GM10266 (cell line): ENCODE measurements around the gene MRGPRE.

Source experiments
- DNase-seq: peaks from one replicate; pipeline ENCODE4 v3.0.0; 2012; ENCODE audit errors: extremely low spot score
- TF ChIP-seq, protein P1 (sequence below): IDR thresholded peaks from 2 replicates; pipeline ENCODE4 v1.5.1; 2012; ENCODE audit warnings: mild to moderate bottlenecking, low read depth; ENCODE audit not compliant: control insufficient read depth, insufficient read depth; ENCODE audit errors: missing control alignments

The MRGPRE gene

DNA sequence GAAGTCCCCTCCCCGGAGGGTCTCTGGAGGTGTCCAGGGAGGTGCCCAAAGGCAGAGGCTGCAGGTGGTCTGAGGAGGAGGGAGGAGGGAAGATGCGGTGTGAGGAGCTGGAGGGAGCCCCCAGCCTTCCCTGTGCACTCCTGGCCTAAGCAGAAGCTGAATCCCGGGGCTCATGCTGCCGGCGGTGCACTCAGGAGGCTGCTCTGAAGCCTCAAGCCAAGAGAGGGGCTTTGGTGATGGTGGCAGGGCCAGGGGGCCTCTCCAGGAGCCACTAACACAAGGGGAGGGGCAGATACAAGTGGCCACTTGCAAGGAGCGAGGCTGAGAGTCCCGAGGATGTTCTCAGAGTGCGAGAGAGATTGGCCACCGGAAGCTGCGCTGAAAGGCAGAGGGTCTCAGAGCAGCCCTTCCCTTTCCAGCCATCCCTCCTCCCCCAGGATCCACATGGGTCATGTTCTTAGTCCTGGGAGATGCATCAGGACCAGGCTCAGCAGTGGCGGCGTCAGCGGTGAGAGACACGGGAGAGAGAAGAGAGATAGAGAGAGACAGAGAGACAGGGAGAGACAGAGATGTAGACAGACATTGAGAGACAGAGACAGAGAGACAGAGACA lies 12.8 kb downstream of the MRGPRE start:
- no peak for DNase-seq
- TF ChIP-seq, protein P1, sequence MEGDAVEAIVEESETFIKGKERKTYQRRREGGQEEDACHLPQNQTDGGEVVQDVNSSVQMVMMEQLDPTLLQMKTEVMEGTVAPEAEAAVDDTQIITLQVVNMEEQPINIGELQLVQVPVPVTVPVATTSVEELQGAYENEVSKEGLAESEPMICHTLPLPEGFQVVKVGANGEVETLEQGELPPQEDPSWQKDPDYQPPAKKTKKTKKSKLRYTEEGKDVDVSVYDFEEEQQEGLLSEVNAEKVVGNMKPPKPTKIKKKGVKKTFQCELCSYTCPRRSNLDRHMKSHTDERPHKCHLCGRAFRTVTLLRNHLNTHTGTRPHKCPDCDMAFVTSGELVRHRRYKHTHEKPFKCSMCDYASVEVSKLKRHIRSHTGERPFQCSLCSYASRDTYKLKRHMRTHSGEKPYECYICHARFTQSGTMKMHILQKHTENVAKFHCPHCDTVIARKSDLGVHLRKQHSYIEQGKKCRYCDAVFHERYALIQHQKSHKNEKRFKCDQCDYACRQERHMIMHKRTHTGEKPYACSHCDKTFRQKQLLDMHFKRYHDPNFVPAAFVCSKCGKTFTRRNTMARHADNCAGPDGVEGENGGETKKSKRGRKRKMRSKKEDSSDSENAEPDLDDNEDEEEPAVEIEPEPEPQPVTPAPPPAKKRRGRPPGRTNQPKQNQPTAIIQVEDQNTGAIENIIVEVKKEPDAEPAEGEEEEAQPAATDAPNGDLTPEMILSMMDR, result no peak

DNA sequence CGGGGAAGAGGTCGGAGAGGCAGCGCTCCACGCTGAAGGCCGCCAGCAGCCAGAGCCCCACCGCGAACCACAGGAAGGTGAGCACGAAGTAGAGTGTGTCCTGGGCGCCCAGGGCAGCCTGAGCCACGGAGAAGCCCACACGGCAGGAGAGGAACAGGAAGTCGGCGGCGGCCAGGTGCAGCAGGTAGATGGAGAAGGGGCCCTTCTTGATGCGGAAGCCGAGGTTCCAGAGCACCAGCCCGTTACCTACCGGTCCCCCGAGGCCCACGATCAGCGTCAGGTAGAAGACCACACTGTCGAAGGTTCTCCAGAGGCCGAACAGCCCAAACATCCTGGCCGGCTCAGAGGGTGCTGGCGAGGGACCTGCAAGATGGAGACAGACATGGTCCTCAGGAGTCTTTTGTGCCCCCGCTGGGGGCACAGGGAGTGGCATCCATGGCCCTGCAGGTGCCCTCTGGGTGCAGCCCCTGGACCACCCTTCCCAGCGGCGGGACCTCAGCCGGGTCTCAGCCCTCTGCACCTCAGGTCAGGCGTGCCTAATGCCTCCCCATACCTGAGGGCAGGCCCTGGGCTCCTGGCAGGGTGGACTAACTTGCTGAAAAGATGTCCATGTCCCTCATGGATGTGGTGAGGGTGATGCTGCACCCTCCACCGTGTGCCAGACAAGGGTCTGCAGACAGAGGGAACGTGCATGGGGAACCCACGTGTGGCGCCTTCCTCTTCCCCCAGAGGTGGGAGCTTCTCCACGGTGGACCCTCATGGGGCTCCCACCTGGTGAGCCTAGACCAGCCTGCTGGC lies 13.5 kb downstream of the MRGPRE start, which contains the start of gene MRGPRG:
Gene MRGPRG, minus strand, starts transcription at position 331 of the 798 bp plus-strand sequence. Its CDS starts 0 bp downstream, at position 331.
- TF ChIP-seq, protein P1, result no peak
- no peak for DNase-seq

DNA sequence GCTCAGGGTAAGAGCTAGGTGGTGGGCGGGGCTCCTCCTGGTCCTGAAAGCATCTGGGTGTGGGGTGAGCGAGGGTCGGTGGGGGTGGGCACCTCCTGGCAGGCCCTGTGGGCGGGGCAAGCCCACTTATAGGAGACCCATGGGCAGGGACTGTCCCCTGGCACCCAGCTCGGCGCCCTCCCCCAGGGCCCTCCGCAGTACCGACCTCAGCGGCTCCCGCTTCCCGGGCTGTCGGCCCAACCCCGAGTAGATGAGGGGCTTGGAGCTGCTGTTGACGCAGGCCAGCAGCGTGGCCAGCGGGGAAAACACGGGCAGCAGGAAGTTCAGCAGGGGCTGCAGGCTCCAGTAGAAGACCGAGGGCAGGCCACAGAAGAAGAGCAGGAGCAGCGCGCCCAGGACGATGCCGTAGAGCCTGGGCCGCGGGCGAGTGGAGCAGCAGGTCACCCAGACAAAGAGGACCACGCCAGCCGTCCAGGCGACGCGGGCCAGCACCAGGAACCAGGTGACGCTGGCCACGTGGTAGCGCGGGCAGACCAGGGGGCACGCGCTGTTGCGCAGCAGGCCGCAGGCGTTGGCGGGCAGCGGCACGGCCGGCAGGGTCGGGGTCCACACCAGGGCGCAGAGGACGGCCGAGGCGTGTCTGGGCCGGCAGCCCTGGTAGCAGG lies 14.3 kb downstream of the MRGPRE start:
- no peak for DNase-seq

DNA sequence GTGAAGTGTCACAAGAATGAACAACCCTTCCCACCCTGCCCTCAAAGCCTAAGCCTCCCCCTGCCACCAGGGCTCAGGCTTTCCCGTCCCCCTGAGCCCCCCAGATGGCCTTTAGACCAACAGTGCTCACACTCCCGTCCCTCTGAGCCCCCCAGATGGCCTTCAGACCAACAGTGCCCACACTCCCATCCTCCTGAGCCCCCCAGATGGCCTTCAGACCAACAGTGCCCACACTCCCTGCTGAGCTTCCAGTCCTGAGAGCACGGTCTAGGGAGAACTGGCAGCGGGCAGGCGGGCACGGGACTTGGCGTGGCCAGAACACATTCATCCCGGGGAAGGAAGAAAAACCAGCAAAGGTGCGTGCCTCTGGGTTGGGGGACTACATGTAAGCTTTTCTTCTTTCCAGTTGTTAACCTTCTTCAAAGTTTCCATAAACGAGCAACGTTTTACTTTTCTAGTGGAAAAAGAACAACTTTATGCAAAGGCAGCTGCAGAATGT lies 16.1 kb downstream of the MRGPRE start:
- DNase-seq, result no peak
- TF ChIP-seq, protein P1, result no peak

More for the DNA sequence above, 14.3 kb downstream of the MRGPRE start:
- TF ChIP-seq, protein P1, result no peak

DNA sequence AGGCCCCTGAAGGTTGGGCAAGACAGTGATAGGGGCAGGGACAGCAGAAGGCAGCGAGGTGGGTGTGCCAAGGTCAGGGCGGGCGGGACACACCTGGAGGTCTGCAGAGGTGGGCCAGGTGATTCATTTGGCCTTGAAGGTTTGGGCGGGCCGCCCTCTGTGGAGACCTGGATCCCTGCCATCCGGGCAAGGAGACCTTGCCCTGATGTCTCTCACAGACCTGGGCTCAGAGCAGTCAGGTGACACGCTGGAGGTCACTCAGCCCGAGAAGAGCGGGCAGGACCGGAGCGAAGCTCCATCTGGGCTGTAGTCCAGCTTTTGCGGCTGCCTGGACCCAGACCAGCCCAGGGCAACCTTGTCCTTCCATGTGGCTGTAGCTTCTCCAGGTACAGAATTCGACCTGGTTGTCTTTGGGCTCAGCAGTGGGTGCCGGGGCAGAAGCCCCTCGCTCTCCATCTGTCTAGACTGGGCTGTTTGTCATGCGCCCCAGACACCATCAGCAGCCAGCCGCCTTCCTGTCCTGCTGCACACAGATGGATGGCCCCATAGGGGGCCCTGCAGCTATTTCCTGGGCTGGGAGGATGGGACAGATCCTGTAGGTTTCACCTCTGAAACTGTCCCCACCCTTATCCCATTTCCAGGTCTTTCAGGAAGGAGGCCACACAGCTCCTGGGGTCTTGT lies 16.7 kb downstream of the MRGPRE start:
- DNase-seq, result no peak
- TF ChIP-seq, protein P1, result no peak

DNA sequence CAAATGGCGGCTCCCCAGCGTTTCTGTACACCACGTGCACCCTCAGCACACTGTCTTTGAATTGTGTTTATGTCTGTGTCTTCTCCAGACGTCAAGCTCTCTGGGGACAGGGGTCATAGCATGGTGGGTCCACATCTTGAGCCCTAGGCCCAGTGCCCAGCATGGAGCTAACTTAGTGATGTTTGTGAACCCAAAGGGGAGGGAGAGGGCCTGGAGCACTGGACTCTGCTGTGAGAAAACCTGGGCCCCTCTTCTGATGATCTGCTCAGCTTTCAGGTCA lies 17.9 kb downstream of the MRGPRE start:
- DNase-seq, result no peak
- TF ChIP-seq, protein P1, result no peak
